ACC112 (cell line): Measurements from ENCODE around the gene KDELR3.
"Not testable (repeated sequence)": the region's sequence is repeated elsewhere in the genome, so short reads cannot be mapped to it uniquely, and the experiment has no call there.

Experiments used
- H2AFZ ChIP-seq: fragments of 200-600 bp; sonication (generic); one replicate; pipeline ENCODE4 v1.6.0; 2017; ENCODE audit warnings: antibody characterized with exemption, low read length; ENCODE audit not compliant: unreplicated experiment
- H3K27ac ChIP-seq: fragments of 200-600 bp; sonication (generic); 2 replicates; pipeline ENCODE4 v1.5.1; 2014; ENCODE audit warnings: low read depth, mild to moderate bottlenecking, antibody characterized with exemption, low read length, moderate library complexity
- H3K27me3 ChIP-seq: fragments of 200-600 bp; sonication (generic); 2 replicates; pipeline ENCODE4 v1.6.1; 2014; ENCODE audit warnings: mild to moderate bottlenecking, antibody characterized with exemption, low read length, moderate library complexity, mixed read lengths; ENCODE audit not compliant: insufficient read depth
- H3K36me3 ChIP-seq: fragments of 200-600 bp; sonication (generic); 2 replicates; pipeline ENCODE4 v1.6.1; 2016; ENCODE audit warnings: mild to moderate bottlenecking, antibody characterized with exemption, low read length, moderate library complexity, mixed read lengths; ENCODE audit not compliant: insufficient read depth
- H3K4me1 ChIP-seq: fragments of 200-600 bp; sonication (generic); one replicate; pipeline ENCODE4 v1.6.1; 2016; ENCODE audit warnings: low read length, mixed read lengths; ENCODE audit not compliant: insufficient read depth, unreplicated experiment, control insufficient read depth
- H3K4me3 ChIP-seq: fragments of 200-600 bp; sonication (generic); 2 replicates; pipeline ENCODE4 v1.5.1; 2014; ENCODE audit warnings: mild to moderate bottlenecking, low read depth, low read length
- H3K79me2 ChIP-seq: fragments of 200-600 bp; sonication (generic); one replicate; pipeline ENCODE4 v1.6.0; 2016; ENCODE audit warnings: low read length; ENCODE audit not compliant: control insufficient read depth, unreplicated experiment, insufficient read depth

Gene KDELR3

DNA sequence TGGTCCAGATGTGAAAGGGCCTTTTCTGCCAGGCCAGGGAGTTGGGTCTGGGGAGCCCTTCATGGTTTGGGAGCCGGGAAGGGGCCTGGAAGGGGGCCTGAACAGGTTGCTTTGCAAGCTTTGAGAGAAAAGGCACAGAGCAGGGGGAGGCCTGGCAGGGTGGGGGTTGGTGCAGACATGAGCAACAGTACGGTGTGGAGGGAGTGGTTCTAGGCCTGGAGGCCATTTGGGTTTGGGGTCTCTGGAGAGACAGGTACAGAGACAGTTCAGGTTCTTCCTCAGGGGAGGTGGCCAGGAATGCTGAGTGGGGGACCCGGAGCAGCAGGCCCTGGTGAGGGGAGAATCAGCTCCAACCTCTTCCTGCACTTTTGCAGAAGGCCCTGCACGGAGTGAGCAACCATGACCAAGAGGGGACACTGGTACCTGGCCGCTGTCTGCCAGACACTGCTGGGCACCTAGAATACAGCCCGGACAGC, 1.4 kb downstream of the KDELR3 start:
- no peaks in the 10 kb centered on the region for H3K27me3 ChIP-seq
- H3K4me3 ChIP-seq = peak overlapping the region; percentile 96
- no peak overlapping the region for H3K27ac ChIP-seq
- peaks cover 23% of the 10 kb centered on the region for H3K79me2 ChIP-seq
- no peak overlapping the region for H2AFZ ChIP-seq
- peaks cover 9% of the 10 kb centered on the region for H3K4me1 ChIP-seq
- no peaks in the 10 kb centered on the region for H3K36me3 ChIP-seq

GRCh38 chr22:38470179-38470578, 2.3 kb downstream of the KDELR3 start:
- not testable (repeated sequence) for H3K27me3 ChIP-seq, H3K36me3 ChIP-seq, H3K4me3 ChIP-seq, H2AFZ ChIP-seq, H3K4me1 ChIP-seq, H3K27ac ChIP-seq
- peaks cover 23% of the 10 kb centered on the region for H3K79me2 ChIP-seq

DNA sequence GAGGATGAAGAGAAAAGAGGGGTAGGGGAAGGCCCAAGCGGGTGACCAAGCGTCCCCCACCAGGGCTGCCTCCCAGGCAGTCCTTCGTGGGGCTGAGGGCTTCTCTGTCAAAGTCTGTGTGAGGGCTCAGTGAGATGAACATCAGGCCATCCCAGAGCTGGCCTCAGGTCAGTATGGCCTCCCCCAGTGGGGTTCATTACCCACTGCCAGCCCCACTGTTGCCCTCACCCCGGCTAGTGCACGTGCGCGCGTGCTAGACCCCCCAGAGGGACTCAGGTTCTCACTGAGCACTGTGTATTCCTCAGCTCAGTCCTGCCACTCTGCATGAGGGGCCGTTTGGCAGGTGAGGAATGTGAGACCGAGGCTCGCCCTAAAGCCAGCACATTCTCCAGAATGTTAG, 3.3 kb downstream of the KDELR3 start:
- H3K27me3 ChIP-seq = no peaks in the 10 kb centered on the region
- peaks cover 23% of the 10 kb centered on the region for H3K79me2 ChIP-seq
- no peak overlapping the region for H2AFZ ChIP-seq
- peaks cover 9% of the 10 kb centered on the region for H3K4me1 ChIP-seq
- H3K27ac ChIP-seq = no peak overlapping the region
- H3K4me3 ChIP-seq = no peak overlapping the region
- H3K36me3 ChIP-seq = no peaks in the 10 kb centered on the region

GRCh38 chr22:38474003-38474607, 6.2 kb downstream of the KDELR3 start:
- H2AFZ ChIP-seq = no peak overlapping the region
- no peak overlapping the region for H3K27ac ChIP-seq

DNA sequence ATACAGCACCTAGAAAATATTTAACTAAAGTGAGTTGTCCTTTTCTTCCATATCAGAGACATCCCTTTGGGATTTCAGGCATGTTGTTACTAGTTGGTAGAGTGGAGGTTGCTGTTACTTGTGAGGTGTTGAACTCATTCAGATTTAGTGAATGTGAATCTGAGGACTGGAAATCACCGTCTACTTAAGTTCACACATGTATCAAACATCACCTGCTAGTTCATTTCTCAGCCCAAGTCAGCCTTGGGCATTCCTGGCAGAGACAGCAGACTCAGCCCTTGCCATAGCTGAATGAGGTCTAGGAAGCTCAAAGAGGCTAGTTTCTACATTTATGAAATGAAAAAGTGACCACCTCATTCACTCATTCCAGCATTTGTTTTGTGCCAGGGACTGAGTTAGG, 9.7 kb downstream of the KDELR3 start:
- Histone ChIP-seq H2AFZ (no peak overlapping the region), H3K27me3 (no peaks in the 10 kb centered on the region), H3K4me1 (no peaks in the 10 kb centered on the region), H3K79me2 (no peaks in the 10 kb centered on the region), H3K27ac (no peak overlapping the region), H3K36me3 (peaks cover 16% of the 10 kb centered on the region), H3K4me3 (no peak overlapping the region)

More at GRCh38 chr22:38474003-38474607, 6.2 kb downstream of the KDELR3 start:
- no peak overlapping the region for H3K4me3 ChIP-seq
- H3K4me1 ChIP-seq = peaks cover 3% of the 10 kb centered on the region
- H3K79me2 ChIP-seq = peaks cover 13% of the 10 kb centered on the region
- peaks cover 4% of the 10 kb centered on the region; the same call in 1 of the 2 replicates for H3K36me3 ChIP-seq
- H3K27me3 ChIP-seq = no peaks in the 10 kb centered on the region

DNA sequence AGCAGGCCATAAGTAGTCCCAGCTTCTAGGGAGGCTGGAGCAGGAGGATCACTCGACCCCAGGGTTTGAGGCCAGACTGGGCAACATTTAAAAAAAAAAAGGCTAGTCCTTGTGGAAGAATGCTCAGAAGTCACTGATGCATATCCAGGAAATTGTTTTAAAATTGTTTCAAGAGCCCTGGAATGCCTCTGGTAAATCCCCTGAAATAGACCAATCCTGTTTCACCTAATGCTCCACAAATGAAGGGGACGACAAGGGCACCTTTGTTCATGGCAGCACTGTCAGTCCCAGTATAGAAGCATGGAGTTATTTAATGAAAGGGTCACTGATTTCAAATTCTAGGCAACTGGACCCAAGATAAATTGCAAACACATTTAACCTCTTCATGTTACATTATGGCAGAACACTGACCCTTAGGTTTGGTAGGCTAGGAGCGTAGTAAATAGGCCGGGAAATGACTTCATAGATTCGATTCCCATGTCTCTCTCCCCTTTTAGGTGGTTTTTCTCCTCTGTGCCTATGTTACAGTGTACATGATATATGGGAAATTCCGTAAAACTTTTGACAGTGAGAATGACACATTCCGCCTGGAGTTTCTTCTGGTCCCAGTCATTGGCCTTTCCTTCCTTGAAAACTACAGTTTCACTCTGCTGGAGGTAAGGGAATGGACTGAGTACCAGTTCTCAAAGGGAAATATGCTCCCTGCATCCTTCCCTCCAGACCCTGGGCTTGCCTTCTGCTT, 11.4 kb downstream of the KDELR3 start:
- H3K79me2 ChIP-seq = no peaks in the 10 kb centered on the region
- H3K36me3 ChIP-seq = peaks cover 28% of the 10 kb centered on the region
- H3K4me1 ChIP-seq = no peaks in the 10 kb centered on the region
- H3K27ac ChIP-seq = 0 out of 2 replicates have a peak overlapping the region, but pooled peaks have one; percentile 23
- no peak overlapping the region for H3K4me3 ChIP-seq
- no peak overlapping the region for H2AFZ ChIP-seq
- H3K27me3 ChIP-seq = no peaks in the 10 kb centered on the region

GRCh38 chr22:38481162-38481870, 13.4 kb downstream of the KDELR3 start:
- H3K79me2 ChIP-seq = no peaks in the 10 kb centered on the region
- H3K36me3 ChIP-seq = peaks cover 35% of the 10 kb centered on the region
- H3K27me3 ChIP-seq = no peaks in the 10 kb centered on the region
- no peak overlapping the region for H2AFZ ChIP-seq
- H3K4me3 ChIP-seq = no peak overlapping the region
- H3K27ac ChIP-seq = peak overlapping the region; percentile 2; the same call in 1 of the 2 replicates
- H3K4me1 ChIP-seq = no peaks in the 10 kb centered on the region

DNA sequence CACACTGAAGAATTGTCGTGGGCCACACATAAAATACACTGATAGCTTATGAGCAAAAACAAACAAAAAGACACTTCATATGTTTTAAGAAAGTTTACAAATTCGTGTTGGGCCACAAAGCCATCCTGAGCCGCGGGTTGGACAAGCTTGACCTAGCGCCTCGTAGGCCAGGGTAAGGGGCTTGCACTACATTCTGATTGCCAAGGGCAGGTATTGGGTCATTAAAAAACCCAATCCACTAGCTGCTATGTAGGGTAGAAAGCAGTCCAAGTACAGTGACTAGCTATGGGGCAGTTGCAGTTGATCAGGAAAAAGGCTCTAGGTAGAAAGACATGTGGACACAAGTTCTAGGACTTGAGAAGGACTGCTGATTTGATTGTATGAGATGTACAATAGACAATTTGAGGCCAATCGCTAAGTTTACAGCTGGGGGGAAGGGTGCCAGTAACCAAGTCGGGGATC, 14.0 kb downstream of the KDELR3 start:
- H3K27ac ChIP-seq = peak overlapping the region; percentile 2; the same call in 1 of the 2 replicates
- no peak overlapping the region for H3K4me3 ChIP-seq
- no peak overlapping the region for H2AFZ ChIP-seq
- H3K27me3 ChIP-seq = no peaks in the 10 kb centered on the region
- peaks cover 38% of the 10 kb centered on the region for H3K36me3 ChIP-seq
- H3K79me2 ChIP-seq = no peaks in the 10 kb centered on the region
- no peaks in the 10 kb centered on the region for H3K4me1 ChIP-seq

GRCh38 chr22:38482662-38483308, 14.9 kb downstream of the KDELR3 start:
- H3K27me3 ChIP-seq = no peaks in the 10 kb centered on the region
- H3K36me3 ChIP-seq = peaks cover 39% of the 10 kb centered on the region
- no peak overlapping the region for H3K27ac ChIP-seq

DNA sequence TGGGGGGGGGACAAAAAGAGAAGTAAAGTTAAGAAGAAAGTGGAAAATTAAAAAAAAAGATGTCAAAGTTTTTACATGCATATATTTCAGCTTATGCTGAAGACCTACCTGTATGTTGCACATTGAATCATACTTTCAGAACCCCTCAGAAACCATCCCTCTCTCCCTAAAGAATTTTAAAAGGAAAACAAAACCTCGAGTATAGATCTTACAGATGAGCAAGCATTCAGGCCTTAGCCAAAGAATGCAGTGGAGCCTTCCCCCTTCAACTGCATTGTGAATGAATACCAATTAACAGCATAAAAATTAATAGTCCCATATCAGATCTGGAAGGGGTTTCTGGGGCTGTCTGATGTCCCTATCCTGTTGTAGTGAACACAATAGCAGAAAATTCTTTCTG, 16.3 kb downstream of the KDELR3 start:
- Histone ChIP-seq H3K79me2 (no peaks in the 10 kb centered on the region), H3K4me1 (no peaks in the 10 kb centered on the region), H3K36me3 (peaks cover 44% of the 10 kb centered on the region), H3K27me3 (no peaks in the 10 kb centered on the region), H2AFZ (no peak overlapping the region), H3K4me3 (no peak overlapping the region), H3K27ac (no peak overlapping the region; the same call in 1 of the 2 replicates)

More at GRCh38 chr22:38482662-38483308, 14.9 kb downstream of the KDELR3 start:
- H3K4me1 ChIP-seq = no peaks in the 10 kb centered on the region
- H3K4me3 ChIP-seq = no peak overlapping the region
- H3K79me2 ChIP-seq = no peaks in the 10 kb centered on the region
- H2AFZ ChIP-seq = no peak overlapping the region
